ENCODE data around the gene S100A14.
"Not testable (repeated sequence)": the region's sequence is repeated elsewhere in the genome, so short reads cannot be mapped to it uniquely, and the experiment has no call there.

Gene S100A14

GRCh38 chr1:153614189-153614900 is 1.8 kb downstream of the S100A14 start:
- no peak for DNase-seq

- no peak for DNase-seq
These were observed 2.7 kb downstream of the S100A14 start for GRCh38 chr1:153613406-153613805.

GRCh38 chr1:153612755-153613331 is 3.3 kb downstream of the S100A14 start, which contains the start of gene S100A16:
TSS of gene S100A16 (minus strand) at chr1:153613137. CDS start at chr1:153608151, 4,986 bp downstream.
- peak; percentile 76 for DNase-seq

DNA sequence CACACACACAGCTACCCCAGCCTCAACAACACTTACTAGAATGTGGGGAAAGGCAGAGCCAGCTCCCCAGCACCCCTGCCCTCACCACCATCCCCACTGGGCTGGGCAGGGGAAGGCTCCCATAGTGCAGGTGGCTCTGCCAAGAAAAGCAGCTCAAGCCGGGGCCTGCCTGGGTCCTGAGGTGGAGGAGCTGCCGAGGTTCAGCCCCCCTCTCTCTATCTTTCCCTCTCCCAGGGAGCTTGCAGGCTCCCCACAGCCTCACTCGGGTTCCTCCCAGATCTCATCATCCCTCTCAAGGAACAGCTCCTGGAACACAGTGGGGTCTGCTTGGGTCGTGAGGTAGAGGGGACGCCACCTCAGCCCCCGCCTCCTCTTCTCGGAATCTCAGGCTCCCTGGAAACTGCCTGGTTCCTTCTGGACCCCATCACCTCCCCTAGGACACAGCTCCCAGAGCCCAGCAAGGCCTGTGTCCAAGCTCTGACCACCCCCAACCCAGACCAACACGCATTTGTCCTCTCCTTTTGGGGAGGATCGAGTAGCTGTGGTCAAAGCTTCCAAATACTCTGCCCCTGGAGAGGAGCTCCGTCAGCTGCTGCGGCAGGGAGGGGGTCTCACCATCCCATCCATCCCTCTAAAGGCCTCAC is 3.9 kb downstream of the S100A14 start:
- DNase-seq = no peak

GRCh38 chr1:153611356-153611755 is 4.8 kb downstream of the S100A14 start:
- no peak for DNase-seq

GRCh38 chr1:153610811-153611301 is 5.3 kb downstream of the S100A14 start:
- DNase-seq = no peak

DNA sequence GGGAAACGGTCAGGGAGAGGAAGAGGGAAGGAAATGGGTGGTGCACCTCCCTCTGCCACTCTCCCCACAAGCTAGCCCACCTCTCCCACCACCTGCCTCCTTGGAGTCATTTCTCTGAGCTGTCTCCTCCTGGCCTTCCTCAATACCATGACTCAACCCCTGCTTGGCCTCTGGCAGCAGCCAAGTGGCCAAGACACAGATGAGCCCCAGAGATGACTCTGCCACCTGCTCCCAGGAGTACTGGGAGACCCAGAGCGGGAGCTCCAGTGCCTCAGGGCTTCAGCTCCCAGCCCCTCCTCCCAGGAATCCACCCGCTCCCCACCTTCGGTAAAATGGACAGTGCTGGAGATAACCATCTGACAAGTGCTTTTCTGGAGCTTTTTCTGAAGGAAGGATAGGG is 5.8 kb downstream of the S100A14 start:
- no peak for DNase-seq

GRCh38 chr1:153609585-153609907 is 6.6 kb downstream of the S100A14 start:
- DNase-seq = no peak

DNA sequence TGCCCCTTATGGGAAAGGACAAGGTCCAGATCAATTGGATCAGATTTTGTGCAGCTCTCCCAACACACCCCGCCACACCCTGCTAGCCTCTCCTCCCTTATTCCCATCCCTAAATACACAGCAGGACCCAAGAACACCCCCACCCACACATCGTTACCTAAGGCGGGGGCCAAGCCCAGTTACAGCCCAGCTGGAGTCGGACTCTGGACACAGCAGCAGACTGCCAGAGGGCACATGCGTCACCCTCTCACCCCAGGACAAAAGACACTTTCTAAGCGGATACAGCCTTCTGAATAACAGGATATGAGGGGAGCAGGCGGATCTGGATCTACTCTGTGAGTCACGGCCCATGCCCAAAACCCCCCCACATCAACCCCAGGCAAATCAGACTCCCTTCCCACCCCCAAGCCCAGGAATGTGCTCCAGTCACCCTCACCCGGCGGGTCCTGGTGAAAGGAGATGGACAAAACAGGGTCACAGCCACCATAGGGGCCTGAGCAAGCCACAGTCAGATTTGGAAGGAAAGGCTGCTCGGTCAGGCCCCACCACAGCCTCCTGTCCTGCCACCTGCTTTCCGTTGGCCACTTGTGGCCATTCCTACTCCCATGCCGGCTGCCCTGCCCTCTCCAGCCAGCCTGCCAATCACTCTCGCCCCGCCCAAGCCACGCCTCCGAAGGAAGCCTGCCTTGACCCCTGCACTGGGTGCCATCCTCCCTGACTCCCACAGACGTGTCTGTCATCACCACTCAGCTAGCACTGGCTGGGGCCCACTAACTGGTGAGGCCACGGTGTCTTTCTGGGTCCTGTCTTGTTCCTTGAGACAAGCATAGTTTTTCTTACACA is 7.2 kb downstream of the S100A14 start:
- peak; percentile 44 for DNase-seq

DNA sequence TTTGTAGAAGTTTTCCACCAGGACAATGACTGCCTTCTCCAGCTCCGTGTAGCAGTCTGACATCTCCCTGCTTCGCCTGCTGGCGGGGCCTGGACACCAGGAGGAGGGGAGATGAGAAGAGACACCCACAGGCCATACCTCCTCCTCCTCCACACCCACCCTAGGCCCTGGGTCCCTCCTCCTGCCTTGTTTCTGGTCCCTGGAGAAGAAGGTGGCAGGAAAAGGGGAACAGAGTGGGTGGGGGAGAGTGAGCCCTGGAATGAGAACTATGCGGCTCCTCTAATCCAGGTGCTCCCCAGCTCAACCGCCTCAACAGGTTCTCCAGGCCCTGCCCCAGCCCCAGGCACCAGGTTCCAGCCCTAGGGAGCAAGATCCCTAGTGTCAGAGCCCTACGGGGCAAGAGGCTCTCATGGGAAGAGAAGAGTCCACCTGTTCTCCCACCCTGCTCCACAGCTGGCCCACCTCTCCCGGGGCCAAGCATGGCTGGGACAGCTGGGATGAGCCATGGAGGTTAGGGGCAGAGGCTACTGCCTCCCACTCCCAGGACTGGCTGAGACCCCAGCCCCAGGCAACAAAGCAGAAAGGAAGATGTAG is 7.9 kb downstream of the S100A14 start:
- no peak for DNase-seq

GRCh38 chr1:153607381-153607780 is 8.7 kb downstream of the S100A14 start:
- no peak for DNase-seq

DNA sequence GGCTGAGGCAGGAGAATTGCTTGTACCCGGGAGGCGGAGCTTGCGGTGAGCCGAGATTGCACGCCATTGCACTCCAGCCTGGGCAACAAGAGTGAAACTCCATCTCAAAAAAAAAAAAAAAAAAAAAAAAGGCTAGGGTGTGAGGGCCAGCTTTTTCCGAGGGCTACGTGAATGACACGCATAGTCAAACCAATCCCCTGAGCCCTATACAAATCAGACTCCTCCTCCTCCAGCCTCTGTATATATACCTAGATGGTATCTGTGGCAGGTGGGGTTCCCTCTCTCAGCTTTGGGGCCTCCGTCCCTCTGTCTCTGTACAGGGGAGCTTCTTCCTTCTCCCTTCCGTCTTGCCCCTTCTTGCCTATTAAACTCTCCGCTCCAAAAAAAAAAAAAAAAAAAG is 9.9 kb downstream of the S100A14 start:
- DNase-seq = no peak

DNA sequence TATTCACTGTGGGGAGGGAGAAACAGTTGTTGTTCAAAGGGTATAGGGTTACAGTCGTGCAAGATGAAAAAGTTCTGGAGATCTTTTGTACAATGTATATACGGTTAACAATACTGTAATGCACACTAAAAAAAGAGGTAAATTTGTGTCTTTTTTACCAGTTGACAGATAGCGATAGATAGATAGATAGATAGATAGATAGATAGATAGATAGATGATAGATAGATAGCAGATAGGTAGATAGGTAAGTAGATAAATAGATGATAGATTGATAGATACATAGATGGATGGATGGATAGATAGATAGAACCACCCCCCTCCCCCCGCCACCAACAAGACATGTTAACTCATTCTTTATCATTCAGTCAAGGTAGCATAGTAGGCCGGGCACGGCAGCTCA is 13.4 kb downstream of the S100A14 start:
- DNase-seq = no peak

- DNase-seq = no peak
These were observed 16.3 kb downstream of the S100A14 start for GRCh38 chr1:153599847-153600246.

- DNase-seq = peak; percentile 59
These were observed 17.6 kb downstream of the S100A14 start for GRCh38 chr1:153598309-153599172.

- no peak for DNase-seq
These were observed 18.9 kb downstream of the S100A14 start for GRCh38 chr1:153597206-153597605.

DNA sequence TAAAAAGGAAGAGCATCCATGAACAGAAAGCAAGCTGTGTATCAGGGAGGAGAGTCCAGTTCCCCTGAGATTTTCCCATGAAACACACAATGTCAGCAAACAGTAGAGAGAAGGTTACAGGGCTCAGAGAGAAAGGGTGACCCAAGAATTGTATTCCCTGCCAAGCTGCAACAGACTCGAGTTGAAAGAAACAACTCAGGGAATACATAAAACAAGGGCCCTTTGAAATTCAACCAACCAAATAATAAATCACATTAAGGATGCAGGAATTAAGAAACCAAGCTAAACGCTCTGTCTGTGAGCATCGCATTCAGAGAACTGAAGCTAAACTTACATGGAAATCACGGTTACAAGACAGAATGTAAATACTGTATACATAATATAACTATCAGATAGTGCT is 23.4 kb downstream of the S100A14 start:
- DNase-seq = no peak

DNA sequence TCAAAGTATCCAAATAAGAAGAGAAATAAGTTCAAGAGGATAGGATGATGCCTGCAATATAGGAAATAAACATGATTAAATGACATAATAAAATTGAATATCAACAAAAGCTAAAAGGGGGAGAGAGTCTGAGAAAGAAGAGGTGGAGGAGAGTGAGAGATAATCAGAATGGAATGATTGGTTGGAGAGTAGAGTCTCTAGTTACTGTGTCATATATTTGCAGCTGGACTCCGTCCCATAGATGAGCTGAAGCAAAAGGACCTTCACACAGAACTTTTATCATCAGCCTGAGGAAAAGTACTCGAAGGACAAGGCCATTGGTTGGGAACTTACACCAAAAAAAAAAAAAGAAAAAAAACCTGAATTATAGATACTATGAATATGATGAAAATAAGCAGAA is 27.6 kb downstream of the S100A14 start:
- no peak for DNase-seq

- DNase-seq = not testable (repeated sequence)
These were observed 28.1 kb downstream of the S100A14 start for GRCh38 chr1:153588033-153588432.

DNA sequence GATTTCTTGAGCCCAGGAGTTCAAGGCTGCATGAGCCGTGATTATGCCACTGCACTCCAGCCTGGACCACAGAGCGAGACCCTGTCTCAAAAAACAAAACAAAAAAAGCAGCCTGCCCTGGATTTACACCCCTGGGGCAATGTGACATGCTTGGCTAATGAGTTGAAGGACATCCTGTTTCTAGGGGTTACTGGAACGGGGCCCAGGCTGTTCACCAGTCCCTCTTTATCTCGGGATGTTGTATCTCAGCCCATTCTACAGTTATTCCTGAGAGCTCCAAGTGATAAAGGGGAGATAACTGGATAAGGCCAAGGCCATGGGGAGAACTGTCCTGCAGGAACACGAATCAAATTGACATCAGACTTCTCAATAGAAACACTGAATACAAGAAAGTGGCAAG is 28.8 kb downstream of the S100A14 start:
- no peak for DNase-seq

DNA sequence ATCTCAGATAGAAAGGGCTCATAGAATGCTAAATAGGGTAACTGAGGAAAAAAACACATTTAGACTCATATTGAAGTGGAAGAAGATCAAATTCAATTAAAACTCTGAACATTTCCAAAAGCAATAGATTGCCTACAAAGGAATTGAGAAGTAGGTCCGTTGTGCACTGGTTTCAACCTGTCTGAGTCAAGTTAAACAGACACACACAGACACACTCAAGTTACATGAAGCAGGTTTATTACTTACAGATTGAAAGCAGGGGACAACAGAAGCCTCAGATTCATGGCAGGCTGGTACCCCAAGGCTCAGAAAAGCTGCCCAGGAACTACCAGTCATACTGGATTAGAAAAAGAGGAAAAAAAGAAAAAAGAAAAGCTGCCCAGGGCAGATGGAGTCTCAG is 29.8 kb downstream of the S100A14 start:
- DNase-seq = no peak

DNA sequence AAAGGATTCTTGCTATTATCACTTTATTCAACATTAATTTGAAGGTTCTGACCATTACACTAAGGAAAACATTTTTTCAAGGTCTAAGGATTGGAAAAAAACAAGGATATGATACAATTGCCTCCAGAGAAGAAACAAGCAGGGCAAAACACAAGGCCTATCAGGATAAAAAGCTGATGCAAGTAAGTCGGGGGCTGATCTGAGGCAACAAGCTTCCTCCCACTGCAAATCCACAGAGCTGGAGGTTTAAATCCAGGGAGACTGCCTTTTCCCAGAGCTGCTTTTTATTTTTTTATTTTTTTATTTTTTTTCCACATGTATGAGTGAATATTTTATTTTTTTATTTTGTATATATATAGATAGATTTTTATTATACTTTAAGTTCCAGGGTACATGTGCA is 31.1 kb downstream of the S100A14 start:
- DNase-seq = no peak

All from right hindlimb (tissue), 1 donor.